ENCODE measurements around the gene NPAS4.
"Not testable (repeated sequence)": the region's sequence is repeated elsewhere in the genome, so short reads cannot be mapped to it uniquely, and the experiment has no call there.

NPAS4 gene

DNA sequence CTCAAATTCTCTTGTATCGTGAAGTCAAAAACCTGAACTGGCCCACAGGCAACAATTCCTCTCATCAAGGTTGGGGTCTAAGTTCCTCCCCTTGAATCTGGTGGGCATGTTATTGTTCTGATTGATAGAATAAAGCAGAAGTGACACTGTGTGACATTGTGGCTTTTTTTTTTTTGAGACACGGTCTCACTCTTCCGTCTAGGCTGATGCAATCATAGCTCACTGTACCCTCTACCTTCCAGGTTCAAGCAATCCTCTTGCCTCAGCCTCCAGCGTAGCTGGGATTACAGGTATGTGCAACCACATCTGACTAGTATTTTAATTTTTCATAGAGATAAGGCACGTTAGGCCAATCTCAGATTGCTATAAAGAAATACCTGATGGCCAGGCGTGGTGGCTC, 37.0 kb downstream of the NPAS4 start:
- DNase-seq = no peak

DNA sequence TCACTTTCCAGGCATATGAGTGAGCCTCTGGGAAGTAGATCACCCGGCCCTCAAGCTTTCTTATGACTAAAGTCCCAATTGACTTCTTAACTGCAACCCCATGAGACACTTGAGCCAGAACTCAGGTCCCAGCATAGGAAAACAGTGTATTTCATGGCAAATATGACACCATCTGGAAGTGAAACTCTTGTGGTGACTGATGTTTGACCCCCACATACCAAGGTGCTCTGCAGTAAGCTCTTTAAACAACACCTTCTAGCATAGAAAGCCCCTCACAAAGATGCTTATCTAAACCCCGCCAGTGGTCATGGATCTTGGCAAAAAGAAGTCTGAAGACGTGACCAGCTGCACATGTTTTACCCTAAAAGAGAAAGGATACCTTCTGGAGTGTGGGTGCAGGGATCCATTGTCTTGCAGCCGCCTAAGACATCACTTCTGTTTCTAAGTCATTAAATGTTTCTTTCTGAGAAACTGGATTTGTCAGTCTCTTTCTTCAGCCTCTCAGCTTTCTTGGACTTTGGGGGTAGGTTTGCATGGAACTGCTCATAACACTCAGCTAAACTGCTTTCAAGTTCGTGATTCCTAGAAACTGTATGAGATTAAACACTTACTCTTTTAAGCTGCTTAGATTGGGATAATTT, 38.4 kb downstream of the NPAS4 start:
- DNase-seq = no peak

DNA sequence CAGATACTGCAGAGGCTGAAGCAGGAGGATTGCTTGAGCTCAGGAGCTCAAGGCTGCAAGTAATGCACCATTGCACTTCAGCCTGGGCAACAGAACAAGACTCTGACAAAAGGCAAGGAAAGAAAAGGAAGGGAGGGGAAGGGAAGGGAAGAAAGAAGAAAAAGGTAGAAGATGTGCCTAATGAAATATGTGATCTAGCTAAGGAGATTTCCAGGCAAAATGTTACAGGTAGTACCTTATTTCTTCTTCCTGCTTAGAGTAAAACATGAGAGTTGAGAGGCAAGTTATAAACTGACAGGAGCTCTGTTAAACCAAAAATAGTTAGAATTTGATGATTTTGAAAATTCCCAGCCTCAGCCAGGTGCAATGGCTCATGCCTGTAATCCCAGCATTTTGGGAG, 41.2 kb downstream of the NPAS4 start:
- DNase-seq = no peak

DNA sequence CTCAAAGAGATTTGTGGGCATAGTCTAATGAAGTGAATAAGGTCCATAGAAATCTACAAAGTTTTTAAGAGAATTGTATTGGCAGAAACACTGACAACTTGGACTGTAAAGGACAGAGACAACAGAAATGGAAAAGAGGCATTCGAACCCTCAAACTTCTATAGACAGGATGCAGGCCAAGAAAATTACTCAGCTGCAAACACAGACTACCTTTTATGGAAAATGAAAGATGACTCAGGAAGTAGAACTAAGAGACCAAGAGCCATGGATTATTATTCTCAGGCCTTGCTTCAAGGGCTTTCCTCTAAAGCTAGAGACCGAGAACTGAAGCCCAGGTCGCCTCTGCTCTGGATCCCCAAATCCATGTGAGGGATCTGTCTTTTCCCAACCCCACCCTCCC, 42.1 kb downstream of the NPAS4 start:
- DNase-seq = no peak

DNA sequence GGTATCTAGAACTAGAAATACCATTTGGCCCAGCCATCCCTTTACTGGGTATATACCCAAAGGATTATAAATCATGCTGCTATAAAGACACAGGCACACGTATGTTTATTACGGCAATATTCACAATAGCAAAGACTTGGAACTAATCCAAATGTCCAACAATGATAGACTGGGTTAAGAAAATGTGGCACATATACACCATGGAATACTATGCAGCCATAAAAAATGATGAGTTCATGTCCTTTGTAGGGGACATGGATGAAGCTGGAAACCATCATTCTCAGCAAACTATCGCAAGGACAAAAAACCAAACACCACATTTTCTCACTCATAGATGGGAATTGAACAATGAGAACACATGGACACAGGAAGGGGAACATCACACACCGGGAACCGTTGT, 43.3 kb downstream of the NPAS4 start:
- not testable (repeated sequence) for DNase-seq

DNA sequence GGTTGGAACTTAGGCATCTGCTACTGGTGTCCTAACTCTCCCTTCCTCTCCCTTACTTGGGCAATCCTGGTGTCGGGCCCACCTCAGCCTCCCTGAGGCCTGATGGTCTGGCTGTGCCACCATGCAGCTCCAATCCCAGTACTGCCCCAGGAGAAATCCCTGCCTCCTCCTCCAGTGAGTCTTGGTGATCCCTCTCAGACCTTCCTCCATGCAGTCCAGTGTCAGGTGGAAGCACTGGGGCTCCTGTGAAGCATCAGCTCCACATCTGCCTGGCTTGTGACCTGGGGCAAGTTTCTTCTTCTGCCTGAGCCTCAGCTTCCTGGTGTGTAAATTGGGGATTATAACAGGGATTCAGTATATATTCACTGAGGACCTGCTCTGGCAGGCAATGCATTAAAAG, 44.1 kb downstream of the NPAS4 start:
- DNase-seq = peak; percentile 31

DNA sequence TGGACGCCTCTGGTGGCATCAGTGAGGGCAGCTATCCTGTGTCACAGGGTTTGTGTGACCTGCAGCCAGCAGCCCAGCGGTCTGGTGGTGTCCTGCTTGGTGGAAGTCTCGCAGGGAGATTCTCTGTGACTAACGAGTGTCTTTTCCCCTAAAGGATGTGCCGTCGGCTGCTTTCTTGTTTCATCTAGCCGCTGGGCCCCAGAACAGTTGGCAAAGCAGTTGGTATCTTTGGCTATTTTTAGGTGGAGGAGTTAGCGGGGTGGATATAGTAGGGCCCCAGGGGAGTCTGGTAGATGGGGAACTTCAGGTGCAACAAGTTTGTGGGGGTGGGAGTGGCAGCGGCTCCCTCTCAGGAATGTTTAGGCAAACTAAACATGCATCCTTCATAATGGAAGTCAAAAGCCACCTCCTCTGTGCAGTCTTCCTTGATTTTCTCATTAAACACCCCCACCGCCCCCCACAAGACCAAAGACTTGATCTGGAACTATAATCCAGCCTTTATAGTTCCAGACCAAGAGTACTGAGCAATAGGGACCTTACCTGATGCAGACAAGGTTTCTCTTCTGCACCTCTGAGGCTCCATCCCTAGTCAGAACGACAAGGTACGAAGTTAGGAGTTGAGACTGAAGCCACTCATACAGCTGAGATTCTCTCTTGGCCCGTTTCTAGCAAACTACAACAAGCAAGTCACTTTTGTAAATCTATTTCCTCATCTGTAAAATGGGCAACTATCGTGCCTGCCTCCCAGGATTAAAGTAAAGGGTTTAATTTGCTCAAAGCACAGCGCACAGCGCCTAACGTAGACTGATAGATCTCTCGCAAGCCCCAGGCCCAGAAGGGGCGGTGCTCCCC, 44.8 kb downstream of the NPAS4 start:
- no peak for DNase-seq

DNA sequence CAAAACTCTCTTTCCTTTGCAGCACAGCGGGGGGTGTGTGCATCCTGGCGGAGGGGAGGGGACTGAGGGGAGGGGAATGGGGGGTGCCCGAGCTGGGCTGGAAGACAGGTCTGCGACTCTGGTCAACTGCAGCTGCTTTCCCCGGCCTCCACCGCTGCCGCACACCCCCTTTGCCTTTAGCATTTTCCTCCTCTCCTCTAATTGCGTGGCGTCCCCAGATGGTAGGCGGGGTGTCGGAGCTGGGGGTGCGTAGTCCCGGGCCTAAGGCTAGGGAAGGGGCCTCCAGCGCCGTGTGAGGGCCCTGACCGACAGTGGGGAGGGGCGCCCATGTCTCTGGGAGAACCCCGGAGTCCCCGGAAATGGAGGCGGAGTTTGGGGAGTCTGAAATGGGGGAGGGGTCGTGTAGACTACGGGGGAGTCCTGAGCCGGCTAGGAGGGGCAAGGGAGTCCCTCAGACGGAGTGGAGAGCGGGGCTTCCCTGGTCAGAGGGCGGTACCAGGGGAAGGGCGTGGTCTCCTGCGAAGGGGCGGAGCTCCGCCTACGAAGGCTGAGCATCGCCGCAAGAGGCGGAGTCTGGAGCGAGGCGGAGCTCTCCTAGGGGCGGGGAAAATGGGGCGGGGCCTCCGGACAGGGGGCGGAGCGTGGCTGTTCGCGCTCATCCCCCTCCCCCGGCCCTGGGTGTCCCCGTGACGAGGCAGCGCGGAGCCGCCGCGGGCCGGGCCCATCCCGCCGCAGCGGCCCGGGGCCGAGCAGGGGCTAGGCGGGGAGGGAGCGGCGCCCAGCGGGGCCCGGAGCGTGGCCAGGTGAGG, 45.6 kb downstream of the NPAS4 start, which contains the start of gene PELI3:
TSS of gene PELI3 (plus strand) at position 681 of the 809 bp plus-strand sequence. CDS start 1,224 bp downstream, outside the sequence.
- peak; percentile 96 for DNase-seq

DNA sequence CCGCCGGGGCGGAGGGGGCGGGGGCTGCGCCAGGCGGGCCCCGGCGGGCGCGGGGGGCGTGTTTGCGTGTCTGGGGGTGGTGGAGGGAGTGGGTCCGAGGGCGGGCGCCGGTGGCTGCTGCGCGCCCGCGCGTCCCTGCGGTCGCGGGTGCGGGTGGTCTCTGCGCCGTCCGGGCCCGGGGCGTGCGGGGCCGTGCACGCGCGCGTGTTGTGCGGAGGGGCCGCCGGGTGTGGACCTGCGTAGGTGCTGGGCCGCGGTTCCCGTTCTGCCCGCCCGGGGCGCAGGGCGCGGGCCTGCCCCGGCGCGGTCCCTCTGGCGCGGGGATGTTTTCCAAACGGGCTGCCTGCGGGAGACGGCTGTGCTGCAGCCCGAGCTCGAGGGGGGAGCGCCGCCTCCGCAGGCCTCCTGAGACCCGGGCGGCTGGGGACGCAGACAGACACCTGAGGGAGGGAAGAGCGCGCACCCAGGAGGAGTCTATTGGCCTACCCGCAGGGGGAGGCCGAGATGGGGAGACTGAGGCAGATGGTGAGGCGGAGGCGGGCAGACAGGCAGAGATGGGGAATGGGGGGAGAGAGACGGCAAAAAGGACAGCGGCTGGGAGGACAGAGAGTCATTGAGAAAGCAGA, 46.3 kb downstream of the NPAS4 start:
- peak; percentile 82 for DNase-seq

DNA sequence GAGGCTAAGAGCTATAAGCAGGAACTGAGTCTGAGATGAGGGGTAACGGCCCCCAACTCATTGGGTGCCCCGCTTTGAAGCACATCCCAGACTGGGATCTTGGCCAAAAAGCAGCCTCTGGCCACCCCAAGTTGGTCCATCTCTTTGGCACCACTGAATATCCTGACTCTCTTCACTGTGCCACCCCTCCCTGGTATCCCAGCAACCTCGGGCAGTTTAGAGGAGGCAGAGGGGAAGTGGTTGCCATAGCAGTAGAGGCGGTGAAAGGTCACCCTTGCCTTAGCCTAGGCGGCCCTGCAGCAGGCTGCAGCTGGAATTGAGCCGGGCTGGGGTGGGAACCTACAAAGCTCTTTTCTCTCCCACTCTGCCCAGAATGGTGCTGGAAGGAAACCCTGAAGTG, 46.9 kb downstream of the NPAS4 start:
- peak; percentile 91 for DNase-seq

DNA sequence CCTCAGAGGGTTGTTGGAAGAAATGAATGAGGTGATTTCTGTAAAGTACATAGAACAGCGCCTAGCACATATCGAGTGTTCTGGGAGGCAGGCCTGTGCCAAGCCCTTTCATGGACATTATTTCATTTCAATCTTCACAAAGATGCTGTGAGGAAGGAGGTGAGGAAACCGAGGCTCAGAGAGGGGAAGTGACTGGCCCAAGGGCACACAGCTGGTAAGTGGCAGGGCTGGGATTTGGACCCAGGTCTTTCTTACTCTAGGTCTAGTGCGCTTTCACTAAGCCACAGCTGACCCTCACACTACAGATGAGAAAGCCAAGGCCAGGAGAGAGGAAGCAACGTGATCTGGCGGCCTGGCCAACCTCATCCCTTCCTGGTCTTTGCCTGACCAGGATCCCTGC, 47.9 kb downstream of the NPAS4 start:
- no peak for DNase-seq

DNA sequence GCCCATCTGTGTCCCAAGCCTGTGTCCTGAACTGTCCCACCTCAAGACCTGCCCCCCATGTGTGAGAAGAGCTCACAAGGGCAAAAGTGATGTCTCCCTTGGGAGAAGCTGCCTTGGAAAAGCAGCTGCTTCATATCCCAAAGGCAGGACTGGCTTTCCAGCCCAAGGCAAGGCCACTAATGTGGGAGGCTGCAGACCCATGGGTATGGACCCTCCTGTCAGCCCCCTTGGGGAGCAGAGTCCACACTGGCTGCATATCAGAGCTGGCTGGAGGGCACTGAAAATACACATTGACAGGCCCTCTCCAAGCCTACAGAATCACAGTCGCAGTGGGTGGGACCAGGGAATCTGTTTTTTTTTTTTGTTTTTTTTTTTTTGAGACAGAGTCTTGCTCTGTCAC, 48.6 kb downstream of the NPAS4 start:
- DNase-seq = no peak

DNA sequence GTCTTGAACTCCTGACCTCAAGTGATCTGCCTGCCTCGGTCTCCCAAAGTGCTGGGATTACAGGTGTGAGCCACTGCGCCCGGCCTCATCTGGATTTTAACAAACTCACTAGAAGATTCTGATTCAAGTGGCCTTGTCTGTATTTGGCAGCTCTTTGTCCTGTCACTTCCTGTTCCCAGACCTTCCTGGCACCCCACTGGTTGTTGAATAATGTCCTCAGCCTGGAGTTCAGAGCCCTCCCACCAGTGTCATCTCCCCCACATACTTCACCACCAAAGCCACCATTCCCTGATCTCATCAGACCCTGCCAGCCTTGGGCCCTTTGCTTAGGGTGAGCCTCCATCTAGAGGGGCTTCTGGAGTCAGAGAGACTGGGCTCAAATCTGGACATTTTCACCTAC, 49.2 kb downstream of the NPAS4 start:
- no peak for DNase-seq

DNA sequence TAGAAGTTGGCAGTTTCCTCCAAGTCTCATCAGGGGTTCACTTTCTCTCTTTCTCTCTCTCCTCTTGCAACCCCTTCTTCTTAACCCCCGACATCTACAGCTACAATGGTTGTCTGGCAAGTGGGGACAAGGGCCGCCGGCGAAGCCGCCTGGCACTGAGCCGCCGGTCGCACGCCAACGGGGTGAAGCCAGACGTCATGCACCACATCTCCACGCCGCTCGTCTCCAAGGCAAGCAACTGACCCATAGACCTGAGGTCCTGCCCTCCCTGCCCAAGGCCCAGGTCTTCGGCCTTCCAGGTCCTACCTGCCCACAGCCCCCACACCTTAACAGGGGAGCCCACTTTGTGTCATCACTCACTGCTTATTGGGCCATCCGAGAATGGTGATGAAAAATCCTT, 50.3 kb downstream of the NPAS4 start:
- no peak for DNase-seq

DNA sequence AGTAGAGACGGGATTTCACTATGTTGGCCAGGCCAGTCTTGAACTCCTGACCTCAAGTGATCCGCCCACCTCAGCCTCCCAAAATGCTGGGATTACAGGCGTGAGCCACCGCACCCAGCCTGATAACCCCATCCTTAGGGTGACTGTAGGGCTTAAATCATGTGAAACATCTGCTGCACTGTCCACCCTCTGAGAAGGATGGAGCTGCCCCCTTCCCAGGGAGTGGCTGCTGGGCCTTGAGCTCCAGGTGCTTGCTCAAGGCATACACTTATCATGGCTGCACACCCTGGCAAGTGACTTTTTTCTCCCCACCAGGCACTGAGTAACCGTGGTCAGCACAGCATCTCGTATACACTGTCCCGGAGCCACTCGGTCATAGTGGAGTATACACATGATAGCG, 51.2 kb downstream of the NPAS4 start:
- no peak for DNase-seq

DNA sequence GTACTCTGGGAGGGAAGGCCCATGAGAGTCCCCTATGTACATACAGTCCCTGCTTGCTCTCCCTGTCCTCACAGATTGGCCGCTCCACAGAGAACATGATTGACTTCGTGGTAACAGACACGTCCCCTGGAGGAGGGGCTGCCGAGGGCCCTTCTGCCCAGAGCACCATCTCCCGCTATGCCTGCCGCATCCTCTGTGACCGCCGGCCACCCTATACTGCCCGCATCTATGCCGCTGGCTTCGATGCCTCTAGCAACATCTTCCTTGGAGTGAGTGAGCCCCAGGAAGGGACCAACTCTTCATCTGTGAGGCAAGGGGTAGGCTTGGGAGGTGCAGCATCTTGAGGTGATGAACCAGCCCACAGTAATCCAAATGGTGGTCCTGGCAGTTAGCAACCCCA, 52.3 kb downstream of the NPAS4 start:
- no peak for DNase-seq

DNA sequence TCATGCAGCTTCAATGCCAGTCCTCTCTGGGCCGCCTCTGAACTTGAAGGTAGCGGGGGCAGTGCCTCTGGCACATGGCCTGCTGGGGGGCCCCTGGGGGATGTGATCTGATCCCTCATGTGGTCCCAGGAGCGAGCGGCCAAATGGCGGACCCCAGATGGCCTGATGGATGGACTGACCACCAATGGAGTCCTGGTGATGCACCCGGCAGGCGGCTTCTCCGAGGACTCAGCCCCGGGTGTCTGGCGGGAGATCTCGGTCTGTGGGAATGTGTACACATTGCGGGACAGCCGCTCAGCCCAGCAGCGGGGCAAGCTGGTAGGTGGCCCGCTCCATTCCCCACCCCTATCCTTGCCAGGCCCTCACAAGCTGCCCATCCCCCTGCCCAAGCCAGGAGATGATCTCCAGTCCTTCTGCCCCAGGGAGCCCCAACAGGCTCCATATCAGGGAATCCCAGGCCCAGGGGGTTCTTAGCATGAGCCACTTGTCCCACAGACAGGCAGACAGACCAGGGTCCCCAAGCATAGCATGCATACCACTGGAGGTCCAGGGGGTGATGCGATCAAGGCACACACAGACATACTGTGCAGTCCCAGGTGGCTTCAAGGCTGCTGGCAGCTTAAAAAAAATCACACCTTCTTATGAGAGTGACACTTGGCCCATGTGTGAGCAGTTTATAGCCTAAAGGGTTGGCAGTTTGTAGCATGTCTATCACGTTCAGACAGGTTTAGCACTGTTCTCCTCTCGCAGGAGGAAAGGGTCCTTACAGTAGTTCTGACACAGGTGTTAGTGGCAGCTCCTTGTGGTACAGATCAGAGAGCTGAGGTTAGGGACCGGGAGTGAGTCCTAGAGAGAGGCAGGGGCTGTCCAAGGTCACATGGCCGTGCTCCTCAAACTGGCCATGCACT, 53.0 kb downstream of the NPAS4 start:
- DNase-seq = no peak

DNA sequence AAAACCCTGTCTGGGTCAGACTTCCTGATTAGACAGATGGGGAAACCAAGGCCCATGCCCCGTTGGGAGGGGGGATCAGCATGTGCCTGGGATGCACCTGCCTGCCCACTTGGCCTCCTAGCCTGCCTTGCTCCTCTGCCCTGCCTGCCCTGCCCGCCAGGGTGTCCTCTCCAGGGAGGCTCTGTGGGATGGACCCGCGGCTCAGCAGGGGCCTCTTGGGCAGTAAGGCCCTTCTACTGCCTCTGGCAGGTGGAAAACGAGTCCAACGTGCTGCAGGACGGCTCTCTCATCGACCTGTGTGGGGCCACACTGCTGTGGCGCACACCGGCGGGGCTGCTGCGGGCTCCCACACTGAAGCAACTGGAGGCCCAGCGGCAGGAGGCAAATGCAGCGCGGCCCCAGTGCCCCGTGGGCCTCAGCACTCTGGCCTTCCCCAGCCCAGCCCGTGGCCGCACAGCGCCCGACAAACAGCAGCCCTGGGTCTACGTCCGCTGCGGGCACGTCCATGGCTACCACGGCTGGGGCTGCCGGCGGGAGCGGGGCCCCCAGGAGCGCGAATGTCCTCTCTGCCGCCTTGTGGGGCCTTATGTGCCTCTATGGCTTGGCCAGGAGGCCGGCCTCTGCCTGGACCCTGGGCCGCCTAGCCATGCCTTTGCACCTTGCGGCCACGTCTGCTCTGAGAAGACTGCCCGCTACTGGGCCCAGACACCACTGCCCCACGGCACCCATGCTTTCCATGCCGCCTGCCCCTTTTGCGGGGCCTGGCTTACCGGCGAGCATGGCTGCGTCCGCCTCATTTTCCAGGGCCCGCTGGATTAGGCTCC, 54.7 kb downstream of the NPAS4 start:
- no peak for DNase-seq
